H1 (cell line): ENCODE results near the gene GCH1. TPM values are rescaled to one million over a fixed set of nuclear protein-coding genes. Genes with fewer than 3 reads are reported as not detected.

Experiments
- CTCF ChIA-PET: fragments of 300-600 bp; sonication (Branson Sonifier 250); formaldehyde crosslinking; loops from one replicate; lab custom pipeline; 2021; ENCODE audit not compliant: partially characterized antibody; lab: Charles Lee
- POLR2A ChIA-PET: fragments of 300-600 bp; sonication (Branson Sonifier 250); formaldehyde crosslinking; loops from one replicate; lab custom pipeline; 2021; ENCODE audit warnings: inconsistent platforms; ENCODE audit not compliant: partially characterized antibody; lab: Charles Lee
- DNase-seq, 2 experiments: peaks; one replicate each; pipeline versions ENCODE4 v3.0.0 to v3.0.0-alpha.2; 2010 to 2022; ENCODE audit warnings: low spot score in 2 of 2, low read depth in 1 of 2, mixed read lengths in 1 of 2
- FAIRE-seq: peaks from 2 replicates; lab custom pipeline; 2011; peaks lifted over from hg19 to GRCh38; lab: Jason Lieb, UNC
- H2AFZ ChIP-seq: 2 replicates; pipeline ENCODE4 v1.8.1; 2012; ENCODE audit warnings: low read length, inconsistent platforms
- H2AK5ac ChIP-seq: 2 replicates; pipeline ENCODE4 v1.6.1; 2013; ENCODE audit warnings: low read depth, low read length
- H2BK120ac ChIP-seq: replicated peaks from 2 replicates; pipeline ENCODE3; 2013; ENCODE audit warnings: low read depth, low read length, inconsistent platforms
- H2BK12ac ChIP-seq: 2 replicates; pipeline ENCODE4 v1.6.1; 2013; ENCODE audit warnings: low read depth, low read length
- H2BK15ac ChIP-seq: 2 replicates; pipeline ENCODE4 v1.6.1; 2013; ENCODE audit warnings: low read length
- H2BK20ac ChIP-seq: 2 replicates; pipeline ENCODE4 v1.6.1; 2013; ENCODE audit warnings: low read length
- H2BK5ac ChIP-seq: 2 replicates; pipeline ENCODE4 v1.6.1; 2013; ENCODE audit warnings: low read depth, low read length
- H3K14ac ChIP-seq: 2 replicates; pipeline ENCODE4 v1.6.1; 2013; ENCODE audit warnings: inconsistent platforms; ENCODE audit not compliant: insufficient read length
- H3K18ac ChIP-seq: 2 replicates; pipeline ENCODE4 v1.6.1; 2013; ENCODE audit warnings: low read length; ENCODE audit errors: extremely low read depth
- H3K23ac ChIP-seq: 2 replicates; pipeline ENCODE4 v1.6.1; 2013; ENCODE audit warnings: inconsistent platforms; ENCODE audit not compliant: insufficient read length
- H3K23me2 ChIP-seq: 2 replicates; pipeline ENCODE4 v1.6.1; 2013; ENCODE audit warnings: low read depth, low read length
- H3K27ac ChIP-seq: 2 replicates; pipeline ENCODE4 v1.6.1; 2011; ENCODE audit warnings: low read depth, low read length, inconsistent platforms
- H3K27me3 ChIP-seq, 4 experiments: replicated peaks in 1 of 4; 1 replicate in 1 of 4; 2 replicates in 3 of 4; pipeline versions ENCODE4 v1.6.1 to v1.8.1; 2011 to 2013; ENCODE audit warnings: low read length in 3 of 4, mild to moderate bottlenecking in 3 of 4, inconsistent platforms in 2 of 4, mixed read lengths in 2 of 4, moderate library complexity in 1 of 4; ENCODE audit not compliant: control insufficient read depth in 3 of 4, insufficient read depth in 3 of 4; ENCODE audit errors: extremely low read depth in 1 of 4
- H3K36me3 ChIP-seq, 4 experiments: 2 replicates each; pipeline versions ENCODE4 v1.6.1 to v1.8.1; 2011 to 2013; ENCODE audit warnings: mild to moderate bottlenecking in 4 of 4, low read length in 3 of 4, moderate library complexity in 2 of 4, control low read depth in 1 of 4, inconsistent platforms in 1 of 4; ENCODE audit not compliant: insufficient read depth in 4 of 4, control insufficient read depth in 2 of 4
- H3K4ac ChIP-seq: replicated peaks from 2 replicates; pipeline ENCODE3; 2013; ENCODE audit warnings: low read length, low read depth, mixed read lengths, inconsistent platforms; ENCODE audit not compliant: insufficient read length
- H3K4me1 ChIP-seq, 4 experiments: replicated peaks in 1 of 4; 1 replicate in 1 of 4; 2 replicates in 3 of 4; pipeline versions ENCODE4 v1.6.1 to v1.8.1; 2011 to 2013; ENCODE audit warnings: low read length in 3 of 4, inconsistent platforms in 2 of 4, mixed read lengths in 1 of 4; ENCODE audit not compliant: insufficient read depth in 4 of 4, control insufficient read depth in 3 of 4
- H3K4me2 ChIP-seq, 2 experiments: 2 replicates each; pipeline versions ENCODE4 v1.6.1 to v1.8.1; 2011 to 2013; ENCODE audit warnings: low read depth in 2 of 2, low read length in 2 of 2, control low read depth in 1 of 2, inconsistent platforms in 1 of 2, mild to moderate bottlenecking in 1 of 2; ENCODE audit not compliant: insufficient read depth in 1 of 2
- H3K4me3 ChIP-seq, 4 experiments: fragments of 200-600, 300-600 bp in 1 of 4; sonication (generic), shearing (Covaris generic), sonication (Bioruptor Twin) in 1 of 4; 2 replicates each; pipeline versions ENCODE4 v1.5.1 to v1.8.1; 2011 to 2016; ENCODE audit warnings: low read length in 4 of 4, low read depth in 3 of 4, control low read depth in 2 of 4, inconsistent platforms in 2 of 4, mild to moderate bottlenecking in 2 of 4, mixed read lengths in 1 of 4, moderate library complexity in 1 of 4; ENCODE audit not compliant: insufficient read depth in 2 of 4; ENCODE audit errors: extremely low read depth in 1 of 4
- H3K56ac ChIP-seq: replicated peaks from 2 replicates; pipeline ENCODE3; 2013; ENCODE audit warnings: low read depth, mild to moderate bottlenecking, mixed read lengths, low read length, inconsistent platforms; ENCODE audit not compliant: insufficient read length
- H3K79me1 ChIP-seq: 2 replicates; pipeline ENCODE4 v1.6.1; 2013; ENCODE audit warnings: low read depth, low read length, control low read depth
- H3K79me2 ChIP-seq, 2 experiments: 2 replicates each; pipeline versions ENCODE4 v1.6.1 to v1.8.1; 2012 to 2013; ENCODE audit warnings: low read length in 2 of 2, mild to moderate bottlenecking in 2 of 2, inconsistent platforms in 1 of 2; ENCODE audit not compliant: insufficient read depth in 2 of 2, control insufficient read depth in 1 of 2
- H3K9ac ChIP-seq, 4 experiments: replicated peaks in 1 of 4; 1 replicate in 1 of 4; 2 replicates in 3 of 4; pipeline versions ENCODE4 v1.6.1 to v1.8.1; 2011 to 2013; ENCODE audit warnings: low read depth in 3 of 4, low read length in 3 of 4, control low read depth in 2 of 4, mild to moderate bottlenecking in 2 of 4, moderate library complexity in 2 of 4, inconsistent platforms in 1 of 4; ENCODE audit errors: extremely low read depth in 1 of 4
- H3K9me3 ChIP-seq, 2 experiments: 2 replicates each; pipeline versions ENCODE4 v1.6.1 to v1.8.1; 2012 to 2013; ENCODE audit warnings: mild to moderate bottlenecking in 2 of 2, moderate library complexity in 2 of 2, control low read depth in 1 of 2, inconsistent platforms in 1 of 2, low read depth in 1 of 2, low read length in 1 of 2, mixed read lengths in 1 of 2; ENCODE audit not compliant: insufficient read depth in 2 of 2
- H4K20me1 ChIP-seq, 2 experiments: replicated peaks in 1 of 2; 2 replicates each; pipeline versions ENCODE3 to v1.8.1; 2011 to 2013; ENCODE audit warnings: inconsistent platforms in 2 of 2, low read length in 2 of 2, mild to moderate bottlenecking in 1 of 2; ENCODE audit not compliant: insufficient read depth in 2 of 2, control insufficient read depth in 1 of 2
- H4K5ac ChIP-seq: 2 replicates; pipeline ENCODE4 v1.6.1; 2013; ENCODE audit warnings: low read length, low read depth, mixed read lengths, inconsistent platforms; ENCODE audit not compliant: insufficient read length
- H4K8ac ChIP-seq: 2 replicates; pipeline ENCODE4 v1.8.0; 2013; ENCODE audit warnings: mild to moderate bottlenecking, moderate library complexity, low read length, inconsistent platforms; ENCODE audit not compliant: insufficient read depth; ENCODE audit errors: extremely low read depth
- H4K91ac ChIP-seq: replicated peaks from 2 replicates; pipeline ENCODE3; 2013; ENCODE audit warnings: low read length, mixed read lengths, inconsistent platforms; ENCODE audit not compliant: insufficient read length
- BRCA1 ChIP-seq: IDR thresholded peaks from 2 replicates; pipeline ENCODE4 v1.6.1; 2012; ENCODE audit warnings: low read depth, low read length, improper control_type of control experiment
- CEBPB ChIP-seq: IDR thresholded peaks from 2 replicates; pipeline ENCODE4 v1.6.1; 2012; ENCODE audit warnings: low read depth, low read length
- CHD1 ChIP-seq: IDR thresholded peaks from 2 replicates; pipeline ENCODE4 v1.6.1; 2012; ENCODE audit warnings: low read depth, low read length, improper control_type of control experiment
- HDAC2 ChIP-seq, 2 experiments: fragments of 300-600 bp in 1 of 2; sonication (generic) in 1 of 2; IDR thresholded peaks; 2 replicates each; pipeline ENCODE4 v1.6.1; 2011 to 2012; ENCODE audit warnings: low read depth in 2 of 2, low read length in 2 of 2, mild to moderate bottlenecking in 2 of 2, moderate library complexity in 2 of 2, borderline replicate concordance in 1 of 2, inconsistent platforms in 1 of 2
- KDM1A ChIP-seq: fragments of 200-600, 300-600 bp; sonication (generic); IDR thresholded peaks from 2 replicates; pipeline ENCODE4 v1.7.1; 2016; ENCODE audit warnings: mild to moderate bottlenecking, low read length, borderline replicate concordance
- KDM4A ChIP-seq: IDR thresholded peaks from one replicate; pipeline ENCODE4 v1.7.1; 2012; ENCODE audit warnings: low read depth, mild to moderate bottlenecking, moderate library complexity, low read length, inconsistent platforms; ENCODE audit not compliant: severe bottlenecking
- MAFK ChIP-seq: IDR thresholded peaks from 2 replicates; pipeline ENCODE4 v1.6.1; 2012; ENCODE audit warnings: low read depth, mild to moderate bottlenecking, improper control_type of control experiment, low read length
- POLR2A ChIP-seq, 2 experiments: IDR thresholded peaks; 1 replicate in 1 of 2; 2 replicates in 1 of 2; pipeline ENCODE4 v1.6.1; 2011; ENCODE audit warnings: low read depth in 2 of 2, low read length in 2 of 2, mild to moderate bottlenecking in 2 of 2; ENCODE audit errors: control extremely low read depth in 1 of 2
- RFX5 ChIP-seq: IDR thresholded peaks from 2 replicates; pipeline ENCODE4 v1.6.1; 2011; ENCODE audit warnings: low read depth, low read length, improper control_type of control experiment, borderline replicate concordance
- SIX5 ChIP-seq: IDR thresholded peaks from 2 replicates; pipeline ENCODE4 v1.6.1; 2011; ENCODE audit warnings: mild to moderate bottlenecking, low read depth, low read length
- SRF ChIP-seq: IDR thresholded peaks from 2 replicates; pipeline ENCODE4 v1.6.1; 2011; ENCODE audit warnings: mild to moderate bottlenecking, low read depth, low read length, moderate library complexity
- TAF7 ChIP-seq: optimal IDR thresholded peaks from 2 replicates; pipeline ENCODE3; 2011; ENCODE audit warnings: low read depth, mild to moderate bottlenecking, inconsistent platforms, low read length, moderate library complexity, borderline replicate concordance
- WGBS, 2 experiments: shearing (Covaris generic) in 1 of 2; methylation state at CpG; one replicate each; pipeline versions ENCODE4 v1.1.6 to v1.1.7; 2013 to 2015; ENCODE audit warnings: low lambda C conversion rate in 2 of 2, mixed read lengths in 2 of 2, inconsistent platforms in 1 of 2, low coverage in 1 of 2, missing lambda C conversion rate in 1 of 2; ENCODE audit not compliant: insufficient replicate concordance in 2 of 2, insufficient coverage in 1 of 2, insufficient read length in 1 of 2; ENCODE audit errors: extremely low coverage in 1 of 2, missing lambda C conversion rate in 1 of 2; 5-methylcytosine and 5-hydroxymethylcytosine counted together
- polyA plus RNA-seq, 7 experiments: library from polyadenylated mRNA; depleted of rRNA in 3 of 7; stranded (reverse) in 5 of 7; unstranded in 2 of 7; fragments of >200 nt in 5 of 7; fragments of 200-250 nt in 2 of 7; gene quantifications; 1 replicate in 5 of 7; 2 replicates in 1 of 7; 4 replicates in 1 of 7; pipeline versions ENCODE4 v1.2.1 to v1.2.3, GENCODE V29; 2011 to 2013; ENCODE audit warnings: missing spikeins in 2 of 7, mixed read lengths in 2 of 7
- total RNA-seq: library from RNA; stranded (reverse); fragmentation: NEBNext Ultra II Directional; extraction: Animal tissue kit (Norgen Biotek cat#: 25700); gene quantifications from 2 replicates; pipeline ENCODE4 v1.2.1, GENCODE V29; 2021

The GCH1 gene
- total and polyA plus RNA-seq, 2 of the 8 experiments (the other 6 are each of a cell fraction or from before 2014, with no cell fraction given): 7.3 to 7.9 TPM

DNA sequence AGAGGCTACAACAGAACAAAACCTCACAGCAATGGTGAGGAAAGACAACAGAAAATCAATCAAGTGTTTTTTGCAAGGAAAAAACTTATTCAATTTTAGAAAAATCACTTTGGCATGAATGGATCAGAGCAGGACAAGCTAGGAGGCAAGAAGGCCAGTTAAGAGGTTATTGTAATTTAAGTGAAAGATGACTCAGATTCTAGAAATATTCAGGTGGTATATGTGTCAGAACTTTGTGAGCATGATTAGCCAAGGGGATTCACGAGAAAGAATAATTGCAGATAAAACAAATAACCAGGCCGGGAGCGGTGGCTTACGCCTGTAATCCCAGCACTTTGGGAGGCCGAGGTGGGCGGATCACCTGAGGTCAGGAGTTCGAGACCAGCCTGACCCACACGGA, 12.7 kb downstream of the GCH1 start:
- H3K23ac ChIP-seq: no peak overlapping the region
- no peaks in the 10 kb centered on the region for H3K9me3 ChIP-seq
- ChIA-PET CTCF (interaction anchor here (1.4 kb wide), 1 partner anchor 74 kb away, joined by 3 read pairs; no protein-coding TSS in a partner anchor), POLR2A (interaction anchor here (1.2 kb wide), 1 partner anchor 11 kb away, joined by 3 read pairs; no protein-coding TSS in a partner anchor)
- FAIRE-seq: no peak
- H2BK5ac ChIP-seq: no peak overlapping the region
- H4K8ac ChIP-seq: no peak overlapping the region
- no peak overlapping the region for H2BK12ac ChIP-seq
- H3K27ac ChIP-seq: no peak overlapping the region
- TF ChIP-seq HDAC2 (IDR thresholded peaks at IDR 0.05; ENCODE audit: borderline replicate concordance in 1 of 2, low read depth in 2 of 2, low read length in 2 of 2): no peak
- no peak for TF ChIP-seq POLR2A (IDR thresholded peaks at IDR 0.05; ENCODE audit: control extremely low read depth in 1 of 2, low read depth in 2 of 2, low read length in 2 of 2)
- TF ChIP-seq BRCA1: no peak
- no peak for TF ChIP-seq CEBPB
- TF ChIP-seq SRF: no peak
- TF ChIP-seq SIX5: no peak
- TF ChIP-seq KDM1A: no peak
- TF ChIP-seq RFX5: no peak
- TF ChIP-seq TAF7: no peak
- no peak for TF ChIP-seq CHD1
- no peak for TF ChIP-seq MAFK
- no peak for TF ChIP-seq KDM4A
- no peak overlapping the region for H3K4me3 ChIP-seq
- H3K4me1 ChIP-seq: peaks cover 0 to 6% (median 3%) of the 10 kb centered on the region in 4 experiments; a peak in 3 of 7 replicates
- H3K56ac ChIP-seq: no peak overlapping the region
- H3K79me1 ChIP-seq: no peaks in the 10 kb centered on the region
- no peak overlapping the region for H4K91ac ChIP-seq
- 92% methylated on average over 8 of the region's 8 CpGs; no CpG with 5 or more reads in 1 of the 2 experiments for WGBS, 2 experiments
- no peak overlapping the region for H4K5ac ChIP-seq
- H3K79me2 ChIP-seq: no peaks in the 10 kb centered on the region
- no peak overlapping the region for H2AK5ac ChIP-seq
- H3K9ac ChIP-seq: no peak overlapping the region
- no peaks in the 10 kb centered on the region for H3K27me3 ChIP-seq
- H3K18ac ChIP-seq: no peak overlapping the region
- H2BK15ac ChIP-seq: no peak overlapping the region
- no peak overlapping the region for H3K4ac ChIP-seq
- H3K14ac ChIP-seq: no peak overlapping the region
- H2BK20ac ChIP-seq: no peak overlapping the region
- no peak overlapping the region for H2BK120ac ChIP-seq
- no peaks in the 10 kb centered on the region for H3K23me2 ChIP-seq
- H2AFZ ChIP-seq: no peak overlapping the region
- no peak for DNase-seq
- H4K20me1 ChIP-seq: peaks cover 0 to 2% of the 10 kb centered on the region in 2 experiments
- H3K4me2 ChIP-seq: no peak overlapping the region
- no peaks in the 10 kb centered on the region for H3K36me3 ChIP-seq
